ENCODE measurements around the gene GIMAP7.

Gene GIMAP7

GRCh38 chr7:150567169-150567568 is 52.5 kb downstream of the GIMAP7 start, which contains the start of gene GIMAP4:
Gene GIMAP4 (plus strand): TSS chr7:150567390. CDS start chr7:150569902, 2,512 bp downstream.
- TF ChIP-seq SIN3A (IDR thresholded peaks at IDR 0.05; ENCODE audit: borderline replicate concordance, insufficient read depth, low read length) (no peak), TAF1 (IDR thresholded peaks at IDR 0.05; ENCODE audit: borderline replicate concordance, insufficient read depth, low read length) (no peak), FOXP2 (optimal IDR thresholded peaks at IDR 0.05; ENCODE audit: borderline replicate concordance, extremely low read depth, extremely low read length, insufficient read depth) (no peak), POLR2AphosphoS5 (IDR thresholded peaks at IDR 0.05; ENCODE audit: low read depth, low read length) (no peak)
- TF ChIP-seq, protein P1, sequence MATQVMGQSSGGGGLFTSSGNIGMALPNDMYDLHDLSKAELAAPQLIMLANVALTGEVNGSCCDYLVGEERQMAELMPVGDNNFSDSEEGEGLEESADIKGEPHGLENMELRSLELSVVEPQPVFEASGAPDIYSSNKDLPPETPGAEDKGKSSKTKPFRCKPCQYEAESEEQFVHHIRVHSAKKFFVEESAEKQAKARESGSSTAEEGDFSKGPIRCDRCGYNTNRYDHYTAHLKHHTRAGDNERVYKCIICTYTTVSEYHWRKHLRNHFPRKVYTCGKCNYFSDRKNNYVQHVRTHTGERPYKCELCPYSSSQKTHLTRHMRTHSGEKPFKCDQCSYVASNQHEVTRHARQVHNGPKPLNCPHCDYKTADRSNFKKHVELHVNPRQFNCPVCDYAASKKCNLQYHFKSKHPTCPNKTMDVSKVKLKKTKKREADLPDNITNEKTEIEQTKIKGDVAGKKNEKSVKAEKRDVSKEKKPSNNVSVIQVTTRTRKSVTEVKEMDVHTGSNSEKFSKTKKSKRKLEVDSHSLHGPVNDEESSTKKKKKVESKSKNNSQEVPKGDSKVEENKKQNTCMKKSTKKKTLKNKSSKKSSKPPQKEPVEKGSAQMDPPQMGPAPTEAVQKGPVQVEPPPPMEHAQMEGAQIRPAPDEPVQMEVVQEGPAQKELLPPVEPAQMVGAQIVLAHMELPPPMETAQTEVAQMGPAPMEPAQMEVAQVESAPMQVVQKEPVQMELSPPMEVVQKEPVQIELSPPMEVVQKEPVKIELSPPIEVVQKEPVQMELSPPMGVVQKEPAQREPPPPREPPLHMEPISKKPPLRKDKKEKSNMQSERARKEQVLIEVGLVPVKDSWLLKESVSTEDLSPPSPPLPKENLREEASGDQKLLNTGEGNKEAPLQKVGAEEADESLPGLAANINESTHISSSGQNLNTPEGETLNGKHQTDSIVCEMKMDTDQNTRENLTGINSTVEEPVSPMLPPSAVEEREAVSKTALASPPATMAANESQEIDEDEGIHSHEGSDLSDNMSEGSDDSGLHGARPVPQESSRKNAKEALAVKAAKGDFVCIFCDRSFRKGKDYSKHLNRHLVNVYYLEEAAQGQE (IDR thresholded peaks at IDR 0.05; ENCODE audit: insufficient read depth in 1 of 2, low read depth in 2 of 2, low read length in 2 of 2), result no peak

DNA sequence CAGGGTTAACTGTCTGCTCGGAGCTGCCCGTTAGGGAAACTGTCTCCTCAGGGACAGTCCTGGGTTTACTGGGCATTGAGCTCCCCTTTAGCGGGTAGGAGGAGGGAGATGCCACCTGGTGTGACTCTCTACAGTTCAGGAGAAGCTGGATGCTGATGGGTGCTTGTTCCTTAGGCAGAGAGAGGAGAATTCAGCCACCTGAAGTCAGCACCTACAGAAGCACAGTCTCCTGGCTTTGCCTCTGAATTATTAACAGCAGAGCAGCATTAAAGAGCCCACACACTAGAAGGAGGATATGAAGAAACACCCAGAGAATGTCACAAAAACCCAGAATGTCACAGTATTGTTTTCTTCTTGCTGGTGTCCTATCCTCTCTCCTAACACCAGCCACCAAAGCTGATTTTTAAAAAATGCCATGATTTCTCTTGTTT is 53.2 kb downstream of the GIMAP7 start:
- no peak for TF ChIP-seq POLR2AphosphoS5 (IDR thresholded peaks at IDR 0.05; ENCODE audit: low read depth, low read length)
- no peak for TF ChIP-seq FOXP2 (optimal IDR thresholded peaks at IDR 0.05; ENCODE audit: borderline replicate concordance, extremely low read depth, extremely low read length, insufficient read depth)
- TF ChIP-seq, protein P1 (IDR thresholded peaks at IDR 0.05; ENCODE audit: insufficient read depth in 1 of 2, low read depth in 2 of 2, low read length in 2 of 2), result no peak
- TF ChIP-seq SIN3A (IDR thresholded peaks at IDR 0.05; ENCODE audit: borderline replicate concordance, insufficient read depth, low read length), result no peak
- no peak for TF ChIP-seq TAF1 (IDR thresholded peaks at IDR 0.05; ENCODE audit: borderline replicate concordance, insufficient read depth, low read length)

- TF ChIP-seq POLR2AphosphoS5 (IDR thresholded peaks at IDR 0.05; ENCODE audit: low read depth, low read length) (no peak), SIN3A (IDR thresholded peaks at IDR 0.05; ENCODE audit: borderline replicate concordance, insufficient read depth, low read length) (no peak), TAF1 (IDR thresholded peaks at IDR 0.05; ENCODE audit: borderline replicate concordance, insufficient read depth, low read length) (no peak), FOXP2 (optimal IDR thresholded peaks at IDR 0.05; ENCODE audit: borderline replicate concordance, extremely low read depth, extremely low read length, insufficient read depth) (no peak)
- TF ChIP-seq, protein P1 (IDR thresholded peaks at IDR 0.05; ENCODE audit: insufficient read depth in 1 of 2, low read depth in 2 of 2, low read length in 2 of 2), result no peak
These were observed 54.0 kb downstream of the GIMAP7 start for GRCh38 chr7:150568714-150569113.

GRCh38 chr7:150569245-150569955 is 54.7 kb downstream of the GIMAP7 start:
- no peak for TF ChIP-seq POLR2AphosphoS5 (IDR thresholded peaks at IDR 0.05; ENCODE audit: low read depth, low read length)
- TF ChIP-seq FOXP2 (optimal IDR thresholded peaks at IDR 0.05; ENCODE audit: borderline replicate concordance, extremely low read depth, extremely low read length, insufficient read depth), result no peak
- TF ChIP-seq TAF1 (IDR thresholded peaks at IDR 0.05; ENCODE audit: borderline replicate concordance, insufficient read depth, low read length), result no peak
- TF ChIP-seq, protein P1 (IDR thresholded peaks at IDR 0.05; ENCODE audit: insufficient read depth in 1 of 2, low read depth in 2 of 2, low read length in 2 of 2), result no peak
- TF ChIP-seq SIN3A (IDR thresholded peaks at IDR 0.05; ENCODE audit: borderline replicate concordance, insufficient read depth, low read length), result no peak

Measured in PFSK-1 (cell line).